Psoas muscle (tissue), 8 donors: ENCODE measurements around the gene ERICH3. TPM values are rescaled to one million over a fixed set of nuclear protein-coding genes. Genes with fewer than 3 reads are reported as not detected.

Source experiments
- ATAC-seq, 4 donors: fragments of 200-7000 bp; cut with Tn5 transposase; one replicate each; pipeline ENCODE4 v1.9.1; 2020; ENCODE audit warnings: moderate library complexity in 3 of 4, mild to moderate bottlenecking in 2 of 4
- DNase-seq, 2 donors: peaks; one replicate each; pipeline ENCODE4 v3.0.0-alpha.2; 2020
- H3K27ac ChIP-seq: fragments of 200-600 bp; one replicate; pipeline ENCODE4 v1.8.0; 2022
- H3K27me3 ChIP-seq, 3 donors: fragments of 200-600 bp in 1 of 3; one replicate each; pipeline versions ENCODE4 v1.6.1 to v1.8.0; 2013 to 2022; ENCODE audit warnings: low read length in 2 of 3, mild to moderate bottlenecking in 2 of 3, moderate library complexity in 1 of 3; ENCODE audit not compliant: insufficient read depth in 3 of 3
- H3K36me3 ChIP-seq, 2 donors: fragments of 200-600 bp in 1 of 2; one replicate each; pipeline versions ENCODE4 v1.6.1 to v1.8.0; 2013 to 2022; ENCODE audit warnings: low read depth in 1 of 2, mild to moderate bottlenecking in 1 of 2, moderate library complexity in 1 of 2; ENCODE audit not compliant: insufficient read depth in 1 of 2
- H3K4me1 ChIP-seq: fragments of 200-600 bp; one replicate; pipeline ENCODE4 v1.8.0; 2022
- H3K4me3 ChIP-seq: fragments of 200-600 bp; one replicate; pipeline ENCODE4 v1.8.0; 2022; ENCODE audit warnings: mild to moderate bottlenecking
- H3K9me3 ChIP-seq: fragments of 200-600 bp; one replicate; pipeline ENCODE4 v1.8.0; 2022
- CTCF ChIP-seq: fragments of 200-600 bp; IDR thresholded peaks from one replicate; pipeline ENCODE4 v1.8.0; 2022; ENCODE audit warnings: antibody characterized with exemption
- WGBS, 3 donors: extraction: QIAGEN DNeasy Blood & Tissue Kit; methylation state at CpG; one replicate each; pipeline versions ENCODE4 v1.1.6 to v1.1.7; 2013; 5-methylcytosine and 5-hydroxymethylcytosine counted together
- intact Hi-C, 2 donors: fragments of 100-400 bp; cut with DNase I; formaldehyde crosslinking; loops; one replicate each; pipeline versions ENCODE4 v1.11.0 to v1.14.2; 2022
- polyA plus RNA-seq, 3 donors: library from polyadenylated mRNA; stranded (reverse); fragments of 200-250 nt; gene quantifications; one replicate each; pipeline ENCODE4 v1.2.3, GENCODE V29; 2013
- total RNA-seq, 4 donors: library from RNA; stranded (reverse); fragmentation: NEBNext Ultra II Directional in 2 of 4; extraction: Animal tissue kit (Norgen Biotek cat#: 25700) in 2 of 4; gene quantifications; one replicate each; pipeline versions ENCODE4 v1.2.1 to v1.2.4, GENCODE V29; 2021 to 2023
- donor health status: healthy with polysubstance abuse.
- donor health status: DM: no; HTN: no; CAD: no; lungs with moderate emphysema.
- donor health status: Bipolar disorder and iron deficiency.
- donor health status: healthy.
- donor health status: DM: yes; HTN: yes; CAD: no.
- donor health status: DM: no; HTN: no; CAD: no.
- donor health status: DM: no; HTN: no; CAD: no.
- donor health status: DM: yes; HTN: yes; CAD: no.

ERICH3 gene
- total and polyA plus RNA-seq, 7 donors: 0.04 to 0.12 TPM; not detected in 5

- 88 to 91% (median 89%) methylated on average over 4 of the region's 4 CpGs for WGBS, 3 donors
- ATAC-seq (no peak), DNase-seq (no peak)
- TF ChIP-seq CTCF: no peak
- Histone ChIP-seq H3K4me3 (no peak overlapping the region), H3K36me3 (no peaks in the 10 kb centered on the region), H3K27ac (no peak overlapping the region), H3K9me3 (no peaks in the 10 kb centered on the region), H3K4me1 (no peaks in the 10 kb centered on the region), H3K27me3 (no peaks in the 10 kb centered on the region)
- intact Hi-C loops: no loop called here
Measured at GRCh38 chr1:74528123-74528522, 145.5 kb downstream of the ERICH3 start.

- WGBS, 3 donors: 64 to 76% (median 71%) methylated on average over 2 of the region's 2 CpGs
- Histone ChIP-seq H3K4me1 (no peaks in the 10 kb centered on the region), H3K9me3 (no peaks in the 10 kb centered on the region), H3K4me3 (no peak overlapping the region), H3K27me3 (no peaks in the 10 kb centered on the region), H3K27ac (no peak overlapping the region), H3K36me3 (no peaks in the 10 kb centered on the region)
- intact Hi-C loops: no loop called here
- ATAC-seq (no peak), DNase-seq (no peak)
- no peak for TF ChIP-seq CTCF
Measured at GRCh38 chr1:74526708-74527107, 146.9 kb downstream of the ERICH3 start.

- no peak for DNase-seq
- no peaks in the 10 kb centered on the region for H3K4me1 ChIP-seq
- ATAC-seq: no peak
- no peaks in the 10 kb centered on the region for H3K27me3 ChIP-seq
- no peaks in the 10 kb centered on the region for H3K36me3 ChIP-seq
- intact Hi-C loops: no loop called here
- 61 to 72% (median 65%) methylated on average over 2 of the region's 2 CpGs for WGBS, 3 donors
- no peak overlapping the region for H3K27ac ChIP-seq
- TF ChIP-seq CTCF: no peak
- no peak overlapping the region for H3K4me3 ChIP-seq
- no peaks in the 10 kb centered on the region for H3K9me3 ChIP-seq
Measured at GRCh38 chr1:74523873-74524480, 149.6 kb downstream of the ERICH3 start.

- no peaks in the 10 kb centered on the region for H3K9me3 ChIP-seq
- 4 to 8% (median 5%) methylated on average over 4 of the region's 4 CpGs for WGBS, 3 donors
- DNase-seq (no peak), ATAC-seq (no peak)
- no peaks in the 10 kb centered on the region for H3K4me1 ChIP-seq
- TF ChIP-seq CTCF: no peak
- H3K36me3 ChIP-seq: no peaks in the 10 kb centered on the region
- no peak overlapping the region for H3K27ac ChIP-seq
- H3K27me3 ChIP-seq: no peaks in the 10 kb centered on the region
- no peak overlapping the region for H3K4me3 ChIP-seq
- intact Hi-C loops: no loop called here
Measured at GRCh38 chr1:74522148-74522547, 151.4 kb downstream of the ERICH3 start.

Other genes with a start within 250 kb of the ERICH3 start
- gene LRRC53, start 161.2 kb downstream of the ERICH3 start, total RNA-seq: not detected
- not detected for gene LRRC53, start 161.2 kb downstream of the ERICH3 start, polyA plus RNA-seq
- 10 to 100 TPM in 3 of 4 donors, 1 to 10 TPM in 1; 7.6 to 36.1 (median 12.6) TPM for gene CRYZ, start 59.3 kb upstream of the ERICH3 start, total RNA-seq
- gene CRYZ, start 59.3 kb upstream of the ERICH3 start, polyA plus RNA-seq: 10 to 100 TPM in 2 of 3 donors, 1 to 10 TPM in 1; 9.9 to 18.6 (median 18.2) TPM
- 10 to 100 TPM in 2 of 4 donors, 1 to 10 TPM in 2; 7.8 to 16.9 (median 12.3) TPM for gene TYW3, start 59.4 kb upstream of the ERICH3 start, total RNA-seq
- gene TYW3, start 59.4 kb upstream of the ERICH3 start, polyA plus RNA-seq: 10 to 100 TPM in 1 of 3 donors, 1 to 10 TPM in 2; 7.1 to 21.5 (median 9.8) TPM